Endothelial cell of umbilical vein (primary cell): Measurements from ENCODE around the gene NF1. TPM values are rescaled to one million over a fixed set of nuclear protein-coding genes. Genes with fewer than 3 reads are reported as not detected.

Experiments
- BruUV-seq: library from RNA; stranded (reverse); fragments of 400-500 nt; replicated peaks from 2 replicates; lab custom pipeline; 2021; lab: Mats Ljungman, UMichigan
- CTCF ChIA-PET: fragments of 300-600, 350-600 bp; sonication (Branson Sonifier 250); formaldehyde crosslinking; loops from one replicate; lab custom pipeline; 2021; ENCODE audit warnings: antibody characterized with exemption, inconsistent platforms; lab: Charles Lee
- POLR2A ChIA-PET: fragments of 300-600, 350-600 bp; sonication (Branson Sonifier 250); formaldehyde crosslinking; loops from one replicate; lab custom pipeline; 2021; ENCODE audit warnings: antibody characterized with exemption, inconsistent platforms; lab: Charles Lee
- DNase-seq: peaks from one replicate; pipeline ENCODE4 v3.0.0-alpha.2; 2011; ENCODE audit warnings: low read depth, low spot score
- FAIRE-seq: peaks from 2 replicates; lab custom pipeline; 2011; peaks lifted over from hg19 to GRCh38; lab: Jason Lieb, UNC
- H2AFZ ChIP-seq: 2 replicates; pipeline ENCODE4 v1.6.0; 2012; ENCODE audit warnings: low read depth, low read length, control low read depth, inconsistent platforms
- H3K27ac ChIP-seq: 2 replicates; pipeline ENCODE4 v1.5.1; 2011; ENCODE audit warnings: low read depth, mild to moderate bottlenecking, control low read depth, low read length, moderate library complexity; ENCODE audit not compliant: insufficient read depth
- H3K27me3 ChIP-seq, 2 experiments: 2 replicates each; pipeline versions ENCODE4 v1.6.0 to v1.6.1; 2011; ENCODE audit warnings: low read length in 2 of 2, mixed read lengths in 1 of 2; ENCODE audit not compliant: control insufficient read depth in 2 of 2, insufficient read depth in 2 of 2
- H3K36me3 ChIP-seq, 2 experiments: 2 replicates in 1 of 2; 3 replicates in 1 of 2; pipeline ENCODE4 v1.5.1; 2011; ENCODE audit warnings: low read length in 2 of 2, mild to moderate bottlenecking in 1 of 2, moderate library complexity in 1 of 2; ENCODE audit not compliant: control insufficient read depth in 2 of 2, insufficient read depth in 2 of 2; ENCODE audit errors: extremely low read depth in 1 of 2
- H3K4me1 ChIP-seq: 3 replicates; pipeline ENCODE4 v1.5.1; 2011; ENCODE audit warnings: mild to moderate bottlenecking, low read length; ENCODE audit not compliant: control insufficient read depth, insufficient read depth; ENCODE audit errors: extremely low read depth
- H3K4me2 ChIP-seq: 2 replicates; pipeline ENCODE4 v1.6.1; 2011; ENCODE audit warnings: low read length, control low read depth, mixed read lengths; ENCODE audit not compliant: insufficient read depth
- H3K4me3 ChIP-seq, 3 experiments: fragments of 200-600 bp in 1 of 3; sonication (generic), shearing (Covaris generic) in 1 of 3; replicated peaks in 1 of 3; 2 replicates each; pipeline ENCODE4 v1.5.1; 2011 to 2016; ENCODE audit warnings: control low read depth in 3 of 3, low read length in 3 of 3, mild to moderate bottlenecking in 2 of 3, inconsistent platforms in 1 of 3, low read depth in 1 of 3, moderate library complexity in 1 of 3; ENCODE audit not compliant: insufficient read depth in 1 of 3
- H3K79me2 ChIP-seq: 2 replicates; pipeline ENCODE4 v1.6.0; 2012; ENCODE audit warnings: low read length, inconsistent platforms; ENCODE audit not compliant: control insufficient read depth, insufficient read depth
- H3K9ac ChIP-seq: replicated peaks from 2 replicates; pipeline ENCODE3; 2011; ENCODE audit warnings: low read length, control low read depth; ENCODE audit not compliant: insufficient read depth; ENCODE audit errors: extremely low read depth
- H3K9me1 ChIP-seq: replicated peaks from 3 replicates; pipeline ENCODE4 v1.6.0; 2011; ENCODE audit warnings: mild to moderate bottlenecking, low read length; ENCODE audit not compliant: control insufficient read depth, insufficient read depth; ENCODE audit errors: extremely low read depth
- H3K9me3 ChIP-seq: replicated peaks from 2 replicates; pipeline ENCODE4 v1.5.1; 2012; ENCODE audit warnings: low read length, inconsistent platforms; ENCODE audit not compliant: control insufficient read depth, insufficient read depth
- H4K20me1 ChIP-seq: replicated peaks from 2 replicates; pipeline ENCODE3; 2011; ENCODE audit warnings: mild to moderate bottlenecking, low read length; ENCODE audit not compliant: control insufficient read depth, insufficient read depth; ENCODE audit errors: extremely low read depth
- CTCF ChIP-seq, 2 donors: IDR thresholded peaks; 1 replicate in 1 of 2; 2 replicates in 1 of 2; pipeline ENCODE4 v1.5.1; 2011; ENCODE audit warnings: low read length in 2 of 2, mild to moderate bottlenecking in 2 of 2, moderate library complexity in 2 of 2, control low read depth in 1 of 2, inconsistent platforms in 1 of 2, low read depth in 1 of 2; ENCODE audit not compliant: insufficient read depth in 1 of 2; ENCODE audit errors: extremely low read depth in 1 of 2
- EZH2 ChIP-seq: IDR thresholded peaks from 2 replicates; pipeline ENCODE4 v1.6.1; 2012; ENCODE audit warnings: borderline replicate concordance, low read depth, mild to moderate bottlenecking, moderate library complexity, low read length, inconsistent platforms; ENCODE audit not compliant: severe bottlenecking
- FOS ChIP-seq: IDR thresholded peaks from 2 replicates; pipeline ENCODE4 v1.6.1; 2011; ENCODE audit warnings: mild to moderate bottlenecking, low read length, moderate library complexity, borderline replicate concordance; ENCODE audit not compliant: insufficient read depth
- GATA2 ChIP-seq: IDR thresholded peaks from 2 replicates; pipeline ENCODE4 v1.7.0; 2011; ENCODE audit warnings: low read depth, mild to moderate bottlenecking, moderate library complexity, mixed read lengths, low read length; ENCODE audit not compliant: insufficient read length, insufficient read depth
- JUN ChIP-seq: IDR thresholded peaks from 2 replicates; pipeline ENCODE4 v1.6.1; 2011; ENCODE audit warnings: borderline replicate concordance, low read depth; ENCODE audit not compliant: insufficient read length, insufficient read depth
- MAX ChIP-seq: IDR thresholded peaks from 2 replicates; pipeline ENCODE4 v1.6.1; 2011; ENCODE audit not compliant: insufficient read depth, insufficient read length
- MYC ChIP-seq: IDR thresholded peaks from one replicate; pipeline ENCODE4 v1.6.1; 2011; ENCODE audit warnings: mild to moderate bottlenecking, low read depth, low read length
- POLR2A ChIP-seq: IDR thresholded peaks from 2 replicates; pipeline ENCODE4 v1.6.1; 2012; ENCODE audit warnings: low read depth, mild to moderate bottlenecking, control low read depth, low read length
- POLR2AphosphoS5 ChIP-seq: IDR thresholded peaks from 2 replicates; pipeline ENCODE4 v1.6.1; 2012; ENCODE audit warnings: low read depth, mild to moderate bottlenecking, control low read depth, low read length, moderate library complexity; ENCODE audit not compliant: insufficient read depth
- dilution Hi-C: fragments of 300-500 bp; cut with MboI; formaldehyde crosslinking; loops from one replicate; pipeline ENCODE4 v1.15.0; 2019; ENCODE audit warnings: low sequenced_read_pairs; ENCODE audit not compliant: extremely low pct_ligation_motif_present
- intact Hi-C: fragments of 100-400 bp; cut with micrococcal nuclease; formaldehyde crosslinking; loops from one replicate; pipeline ENCODE4 v1.10.0; 2022
- polyA plus RNA-seq, 4 experiments: library from polyadenylated mRNA; depleted of rRNA in 3 of 4; stranded (reverse) in 3 of 4; unstranded in 1 of 4; fragments of >200 nt; gene quantifications; 2 replicates each; pipeline versions ENCODE4 v1.2.1 to v1.2.3, GENCODE V29; 2011 to 2012; ENCODE audit warnings: missing spikeins in 1 of 4
- total RNA-seq: library from RNA; stranded (reverse); gene quantifications from 2 replicates; pipeline ENCODE4 v1.2.3, GENCODE V29; 2021

Gene NF1
- total and polyA plus RNA-seq, 2 donors (not counting 3 experiments of a cell fraction or from before 2014, with no cell fraction given), result 13.7 to 42.4 TPM

- H3K36me3 ChIP-seq, result no peaks in the 10 kb centered on the region
- no peaks in the 10 kb centered on the region for H3K9me3 ChIP-seq
- intact Hi-C loops (no loop called here), dilution Hi-C loops (no loop called here)
- DNase-seq (no peak), FAIRE-seq (no peak)
- H3K27me3 ChIP-seq, result peaks cover 5% of the 10 kb centered on the region in 2 experiments
- ChIA-PET CTCF (no interaction called here), POLR2A (no interaction called here)
- no peak overlapping the region for H3K9ac ChIP-seq
- no peak overlapping the region for H3K4me2 ChIP-seq
- H3K4me3 ChIP-seq, result no peak overlapping the region
- no peak overlapping the region for H3K27ac ChIP-seq
- H3K4me1 ChIP-seq, result no peaks in the 10 kb centered on the region
- BruUV-seq, result no TSS peak
- H4K20me1 ChIP-seq, result no peaks in the 10 kb centered on the region
- TF ChIP-seq FOS (no peak), CTCF (IDR thresholded peaks at IDR 0.05; ENCODE audit: extremely low read depth in 1 of 2, insufficient read depth in 1 of 2, low read depth in 1 of 2, low read length in 2 of 2) (no peak), MYC (no peak), EZH2 (no peak), MAX (no peak), POLR2AphosphoS5 (no peak), GATA2 (no peak), POLR2A (no peak), JUN (no peak)
- no peak overlapping the region for H2AFZ ChIP-seq
- H3K79me2 ChIP-seq, result no peaks in the 10 kb centered on the region
- H3K9me1 ChIP-seq, result no peaks in the 10 kb centered on the region
Observed at GRCh38 chr17:31413081-31413799, 318.5 kb downstream of the NF1 start.
